AG09319 (cell line): ENCODE measurements around the gene PRR29.

Source experiments
- DNase-seq: peaks from one replicate; pipeline ENCODE4 v3.0.0-alpha.2; 2010; ENCODE audit warnings: low read depth; ENCODE audit errors: extremely low read depth
- CTCF ChIP-seq: IDR thresholded peaks from 2 replicates; pipeline ENCODE4 v1.5.1; 2011; ENCODE audit warnings: low read depth, mild to moderate bottlenecking, inconsistent platforms, low read length, moderate library complexity

PRR29 gene

GRCh38 chr17:64042700-64043485 lies 44.7 kb downstream of the PRR29 start:
- DNase-seq, result no peak
- no peak for TF ChIP-seq CTCF

GRCh38 chr17:64045176-64045575 lies 47.0 kb downstream of the PRR29 start:
- TF ChIP-seq CTCF, result no peak
- no peak for DNase-seq

DNA sequence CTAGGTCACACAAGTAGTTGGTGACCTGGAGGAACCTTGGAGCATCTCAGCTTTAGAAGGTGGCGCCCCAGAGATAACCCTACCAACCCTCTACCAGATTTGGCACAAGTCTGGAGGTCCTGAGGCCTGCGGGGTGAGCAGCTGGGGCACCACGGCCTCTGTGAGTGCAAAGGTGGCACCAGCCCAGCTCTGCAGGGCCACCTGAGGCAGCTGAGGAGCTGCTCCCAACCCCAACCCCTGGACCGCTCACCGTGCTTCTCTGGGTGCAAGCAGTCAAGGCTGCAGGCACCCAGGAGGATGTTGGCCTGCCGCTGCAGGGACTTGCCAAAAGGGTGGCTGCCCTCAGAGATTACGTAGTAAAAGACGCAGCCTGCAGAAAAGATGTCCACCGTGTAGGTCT lies 50.7 kb downstream of the PRR29 start:
- no peak for DNase-seq
- no peak for TF ChIP-seq CTCF

- DNase-seq, result no peak
- TF ChIP-seq CTCF, result no peak
These were observed 53.0 kb downstream of the PRR29 start for GRCh38 chr17:64051153-64051552.

GRCh38 chr17:64053101-64053500 lies 55.0 kb downstream of the PRR29 start:
- DNase-seq, result no peak
- TF ChIP-seq CTCF, result no peak
